Regular cardiac myocyte (primary cell): ENCODE measurements around the gene HOXC10. TPM values are rescaled to one million over a fixed set of nuclear protein-coding genes. Genes with fewer than 3 reads are reported as not detected.

Experiments
- total RNA-seq: library from RNA; depleted of rRNA; stranded (reverse); fragments of >200 nt; gene quantifications from 2 replicates; pipeline ENCODE4 v1.2.3, GENCODE V29; 2014

HOXC10 gene
- not detected in 2 replicates for total RNA-seq

DNA sequence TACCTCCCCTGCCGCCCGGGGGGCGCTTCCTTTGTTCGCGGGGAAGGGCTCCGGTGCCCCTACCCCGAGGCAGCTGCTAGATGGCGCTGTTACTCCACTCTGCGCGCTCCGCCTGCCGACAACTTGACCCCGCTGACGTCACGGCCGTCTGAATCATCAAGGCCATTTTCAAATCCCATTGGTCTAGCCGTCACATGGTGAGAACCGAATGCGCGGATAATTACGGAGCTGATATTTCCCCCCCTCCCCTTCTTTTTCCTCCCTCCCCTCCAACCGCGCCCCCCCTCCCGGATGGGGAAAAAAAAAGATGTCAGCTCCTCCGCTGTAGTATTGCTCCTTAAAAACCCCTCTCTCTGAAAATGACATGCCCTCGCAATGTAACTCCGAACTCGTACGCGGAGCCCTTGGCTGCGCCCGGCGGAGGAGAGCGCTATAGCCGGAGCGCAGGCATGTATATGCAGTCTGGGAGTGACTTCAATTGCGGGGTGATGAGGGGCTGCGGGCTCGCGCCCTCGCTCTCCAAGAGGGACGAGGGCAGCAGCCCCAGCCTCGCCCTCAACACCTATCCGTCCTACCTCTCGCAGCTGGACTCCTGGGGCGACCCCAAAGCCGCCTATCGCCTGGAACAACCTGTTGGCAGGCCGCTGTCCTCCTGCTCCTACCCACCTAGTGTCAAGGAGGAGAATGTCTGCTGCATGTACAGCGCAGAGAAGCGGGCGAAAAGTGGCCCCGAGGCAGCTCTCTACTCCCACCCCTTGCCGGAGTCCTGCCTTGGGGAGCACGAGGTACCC lies at the start of gene HOXC10:
Gene HOXC10, plus strand, starts transcription at position 246 of the 791 bp plus-strand sequence. Its CDS starts 114 bp downstream, at position 360.

GRCh38 chr12:53938326-53939140 lies 46.4 kb upstream of the HOXC10 start, which contains the start of gene HOXC13:
TSS of gene HOXC13 (plus strand) at chr12:53938831. CDS start at chr12:53938907, 76 bp downstream.

DNA sequence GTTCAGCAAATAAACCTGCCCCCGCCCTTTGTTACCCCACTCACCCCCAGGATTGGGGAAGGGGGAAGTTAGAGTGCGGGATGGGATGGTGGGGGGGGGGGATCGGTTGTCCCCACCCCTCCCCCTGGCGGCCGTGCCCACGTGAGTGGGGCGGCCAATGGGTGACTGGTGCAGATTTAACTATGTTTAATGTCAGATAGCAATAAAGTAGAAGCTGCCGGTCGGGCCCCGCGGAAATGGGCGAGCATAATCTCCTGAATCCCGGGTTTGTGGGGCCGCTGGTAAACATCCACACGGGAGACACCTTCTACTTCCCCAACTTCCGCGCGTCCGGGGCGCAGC lies 30.3 kb upstream of the HOXC10 start, which contains the start of gene HOXC12:
Gene HOXC12, plus strand, starts transcription at position 210 of the 342 bp plus-strand sequence. Its CDS starts 27 bp downstream, at position 237.

GRCh38 chr12:53972722-53973235 lies 12.2 kb upstream of the HOXC10 start, which contains the start of gene HOXC11:
TSS of gene HOXC11 (plus strand) at chr12:53973126. CDS start at chr12:53973242, 116 bp downstream.

GRCh38 chr12:53974084-53975063 lies 10.6 kb upstream of the HOXC10 start, which contains the start of gene HOTAIR:
TSS of gene HOTAIR (minus strand) at chr12:53974954.

DNA sequence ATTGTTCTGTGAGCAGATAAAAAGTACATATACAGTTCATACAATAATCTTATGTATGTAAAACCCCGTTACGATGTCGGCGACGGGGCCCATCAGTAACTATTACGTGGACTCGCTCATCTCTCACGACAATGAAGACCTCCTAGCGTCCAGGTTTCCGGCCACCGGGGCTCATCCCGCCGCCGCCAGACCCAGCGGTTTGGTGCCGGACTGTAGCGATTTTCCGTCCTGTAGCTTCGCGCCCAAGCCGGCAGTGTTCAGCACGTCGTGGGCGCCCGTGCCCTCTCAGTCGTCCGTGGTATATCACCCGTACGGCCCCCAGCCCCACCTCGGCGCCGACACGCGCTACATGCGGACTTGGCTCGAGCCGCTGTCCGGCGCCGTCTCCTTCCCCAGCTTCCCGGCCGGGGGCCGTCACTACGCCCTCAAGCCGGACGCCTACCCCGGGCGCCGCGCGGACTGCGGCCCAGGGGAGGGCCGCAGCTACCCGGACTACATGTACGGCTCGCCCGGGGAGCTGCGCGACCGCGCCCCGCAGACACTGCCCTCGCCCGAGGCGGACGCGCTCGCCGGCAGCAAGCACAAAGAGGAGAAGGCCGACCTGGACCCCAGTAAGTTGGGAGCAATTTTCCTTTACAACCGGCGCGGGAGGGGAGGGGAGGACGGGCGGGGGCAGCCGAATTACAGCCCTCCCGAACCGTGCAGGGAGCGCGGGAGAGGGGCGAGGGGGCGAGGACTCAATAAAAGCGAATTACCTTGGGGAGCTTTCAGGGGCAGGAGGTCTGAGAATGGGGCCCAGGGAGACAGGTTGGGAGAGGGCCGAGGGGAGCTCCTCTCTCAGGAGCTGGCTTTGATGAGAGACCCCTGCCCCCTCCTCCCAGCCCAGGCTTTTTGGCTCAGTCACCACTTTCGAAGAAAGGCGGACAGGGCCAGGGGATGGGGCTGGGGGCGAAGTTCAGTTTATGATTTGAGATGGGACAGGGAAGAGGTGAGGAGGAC lies 15.5 kb downstream of the HOXC10 start, which contains the start of gene HOXC9:
Gene HOXC9, plus strand, starts transcription at position 46 of the 999 bp plus-strand sequence. Its CDS starts 28 bp downstream, at position 74.

DNA sequence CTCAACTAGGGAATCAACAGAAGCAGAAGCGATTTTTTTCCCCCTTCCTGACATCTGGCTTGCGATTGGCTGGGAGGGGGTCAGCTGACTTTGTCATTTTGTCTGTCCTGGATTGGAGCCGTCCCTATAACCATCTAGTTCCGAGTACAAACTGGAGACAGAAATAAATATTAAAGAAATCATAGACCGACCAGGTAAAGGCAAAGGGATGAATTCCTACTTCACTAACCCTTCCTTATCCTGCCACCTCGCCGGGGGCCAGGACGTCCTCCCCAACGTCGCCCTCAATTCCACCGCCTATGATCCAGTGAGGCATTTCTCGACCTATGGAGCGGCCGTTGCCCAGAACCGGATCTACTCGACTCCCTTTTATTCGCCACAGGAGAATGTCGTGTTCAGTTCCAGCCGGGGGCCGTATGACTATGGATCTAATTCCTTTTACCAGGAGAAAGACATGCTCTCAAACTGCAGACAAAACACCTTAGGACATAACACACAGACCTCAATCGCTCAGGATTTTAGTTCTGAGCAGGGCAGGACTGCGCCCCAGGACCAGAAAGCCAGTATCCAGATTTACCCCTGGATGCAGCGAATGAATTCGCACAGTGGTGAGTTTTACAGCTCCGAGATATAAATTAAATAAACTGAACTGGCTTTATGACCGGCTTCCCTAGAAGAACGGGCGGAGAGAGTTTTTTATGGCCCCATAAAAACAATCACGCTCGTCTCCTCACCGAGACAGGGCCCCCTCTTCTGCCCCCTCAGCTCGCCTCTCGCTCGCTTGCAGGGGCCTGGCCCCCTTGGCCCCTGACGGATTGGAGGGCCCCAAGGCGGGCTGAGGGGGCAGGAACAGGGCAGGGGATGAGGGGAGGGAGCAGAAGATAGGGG lies 43.6 kb downstream of the HOXC10 start, which contains the start of gene HOXC6:
Gene HOXC6, plus strand, starts transcription at position 127 of the 888 bp plus-strand sequence. Its CDS starts 82 bp downstream, at position 209.

DNA sequence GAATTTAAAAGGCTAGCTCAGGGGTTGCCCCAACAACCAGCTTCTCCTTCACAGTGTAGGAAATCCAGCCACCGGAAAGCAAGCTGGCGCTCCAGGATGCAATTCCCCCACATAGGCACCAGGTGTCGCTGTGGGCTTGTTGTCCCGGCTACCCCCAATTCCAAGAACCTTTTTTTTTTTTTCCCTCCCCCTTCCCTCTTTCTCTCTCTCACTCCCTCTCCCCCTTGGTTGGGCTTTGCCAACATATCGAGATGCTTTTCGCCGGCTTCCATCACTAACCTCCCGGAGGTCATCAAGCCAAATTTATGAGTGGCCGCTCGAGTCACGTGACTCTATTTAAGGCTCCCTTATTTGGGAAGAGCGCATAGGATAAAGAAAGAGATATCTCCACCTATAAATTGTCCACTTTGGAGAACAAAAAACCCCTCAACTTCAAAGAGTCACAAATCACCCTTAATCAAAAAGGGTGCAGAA lies 47.7 kb downstream of the HOXC10 start, which contains the start of gene HOXC5:
Gene HOXC5, plus strand, starts transcription at position 424 of the 474 bp plus-strand sequence. CDS start 73 bp downstream, outside the sequence.

Other genes starting within 250 kb of the HOXC10 start
- not detected in 2 replicates for gene CISTR, start 233.2 kb upstream of the HOXC10 start, total RNA-seq
- under 0.01 TPM in 1 of 2 replicates, not detected in the other for gene HOXC13, start 46.3 kb upstream of the HOXC10 start, total RNA-seq
- gene HOXC12, start 30.2 kb upstream of the HOXC10 start, total RNA-seq, result not detected in 2 replicates
- gene HOXC11, start 12.0 kb upstream of the HOXC10 start, total RNA-seq, result not detected in 2 replicates
- not detected in 2 replicates for gene HOTAIR, start 10.2 kb upstream of the HOXC10 start, total RNA-seq
- under 0.01 TPM in 1 of 2 replicates, not detected in the other for gene HOXC9, start 15.0 kb downstream of the HOXC10 start, total RNA-seq
- gene HOXC8, start 23.8 kb downstream of the HOXC10 start, total RNA-seq, result 0.19 TPM in 1 of 2 replicates, not detected in the other
- gene HOXC6, start 43.3 kb downstream of the HOXC10 start, total RNA-seq, result under 0.01 and 0.19 TPM in 2 replicates
- gene HOXC5, start 47.9 kb downstream of the HOXC10 start, total RNA-seq, result under 0.01 TPM in 1 of 2 replicates, not detected in the other
- gene HOXC4, start 68.7 kb downstream of the HOXC10 start, total RNA-seq, result 0.19 TPM in 1 of 2 replicates, not detected in the other
- gene SMUG1, start 203.8 kb downstream of the HOXC10 start, total RNA-seq, result 24.0 and 28.0 TPM in 2 replicates